HTR-8/SVneo (cell line): ENCODE measurements around the gene VPS45.

Experiments used
- DNase-seq: peaks from one replicate; pipeline ENCODE4 v3.0.0; 2011; ENCODE audit warnings: low spot score, mixed read lengths; ENCODE audit not compliant: insufficient read length
- FAIRE-seq: peaks from 2 replicates; lab custom pipeline; 2011; peaks lifted over from hg19 to GRCh38; lab: Jason Lieb, UNC

The VPS45 gene

GRCh38 chr1:150155413-150156071, 88.0 kb downstream of the VPS45 start:
- DNase-seq, result no peak
- FAIRE-seq, result no peak

- FAIRE-seq (no peak), DNase-seq (no peak)
Observed at GRCh38 chr1:150156868-150157603, 89.5 kb downstream of the VPS45 start.

- DNase-seq (no peak), FAIRE-seq (no peak)
Observed at GRCh38 chr1:150159550-150159949, 92.0 kb downstream of the VPS45 start.

- FAIRE-seq (no peak), DNase-seq (no peak)
Observed at GRCh38 chr1:150160964-150161621, 93.5 kb downstream of the VPS45 start.

- FAIRE-seq (no peak), DNase-seq (no peak)
Observed at GRCh38 chr1:150161747-150162581, 94.4 kb downstream of the VPS45 start.

DNA sequence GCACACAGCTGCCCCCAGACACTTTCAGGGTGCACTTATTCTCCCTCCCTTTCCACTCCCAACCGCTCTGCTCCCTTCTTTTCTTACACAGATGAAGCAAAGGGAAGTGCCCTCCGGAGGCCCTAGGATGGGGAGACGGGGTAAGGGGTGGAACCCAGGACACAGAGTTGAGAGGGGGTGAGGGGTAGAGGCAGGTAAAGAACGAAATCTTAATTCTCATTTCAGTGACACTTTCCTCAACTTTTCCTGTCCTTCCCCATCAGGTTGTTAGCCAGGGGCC, 94.9 kb downstream of the VPS45 start:
- DNase-seq, result no peak
- no peak for FAIRE-seq

DNA sequence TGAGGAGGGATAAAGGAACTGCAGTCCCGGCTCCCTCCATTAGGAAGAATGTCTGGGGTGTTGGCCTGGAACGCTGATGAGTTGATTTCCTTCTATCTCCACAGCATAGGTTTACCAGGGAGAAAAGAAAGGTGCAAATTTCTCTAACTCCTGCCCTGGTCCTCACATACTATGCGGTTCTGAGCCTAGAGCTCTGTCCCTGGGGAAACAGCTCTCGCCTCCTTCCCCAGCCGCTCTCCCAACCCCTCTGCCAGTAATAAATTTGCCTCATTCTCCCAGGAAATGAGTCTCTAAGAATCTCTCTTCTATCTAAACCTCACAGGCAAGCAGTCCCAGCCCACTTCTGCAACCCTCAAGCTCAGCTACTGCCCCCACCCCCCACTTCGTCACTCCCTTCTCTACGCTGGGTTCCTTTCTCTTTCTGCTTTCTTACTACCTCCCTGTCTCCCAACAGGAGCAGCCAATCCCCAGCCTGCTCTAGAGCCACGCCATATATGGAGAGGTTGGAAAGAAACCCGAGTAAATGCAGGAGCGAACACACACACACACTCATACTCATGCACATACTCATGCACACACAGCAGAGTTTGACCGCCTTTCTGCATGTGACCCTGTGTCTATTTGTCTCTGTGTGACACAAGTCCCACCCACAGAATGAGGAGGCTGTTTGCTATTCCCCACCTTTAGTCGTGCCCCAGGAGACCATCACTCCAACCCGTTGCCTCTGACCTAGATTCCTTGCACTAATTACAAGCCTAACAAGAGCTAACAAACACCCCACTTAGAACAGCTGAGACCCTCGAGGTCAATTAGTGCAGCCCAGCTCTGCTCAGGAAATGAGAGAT, 95.5 kb downstream of the VPS45 start:
- FAIRE-seq, result no peak
- DNase-seq, result peak; percentile 66

DNA sequence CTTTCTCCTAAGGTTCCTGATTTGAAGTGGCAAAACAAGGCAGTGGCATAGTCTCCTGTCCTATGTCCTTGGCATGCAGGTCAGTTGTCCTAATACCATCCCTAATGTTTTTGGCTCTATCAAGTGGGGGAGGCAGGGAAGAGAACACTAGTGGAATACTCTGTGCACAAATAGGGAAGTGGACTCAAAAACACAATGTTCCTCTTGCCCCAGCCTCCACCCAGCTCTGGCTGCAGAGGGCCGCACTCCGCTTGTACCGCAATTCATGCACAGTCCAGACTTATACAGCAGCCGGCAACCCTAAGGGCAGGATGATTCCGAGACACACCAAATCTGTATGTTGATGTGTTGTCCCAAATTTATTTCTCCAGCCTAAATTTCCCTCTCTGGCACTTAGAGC, 96.6 kb downstream of the VPS45 start:
- DNase-seq, result no peak
- FAIRE-seq, result no peak

GRCh38 chr1:150164779-150165178, 97.2 kb downstream of the VPS45 start:
- FAIRE-seq, result no peak
- DNase-seq, result no peak

DNA sequence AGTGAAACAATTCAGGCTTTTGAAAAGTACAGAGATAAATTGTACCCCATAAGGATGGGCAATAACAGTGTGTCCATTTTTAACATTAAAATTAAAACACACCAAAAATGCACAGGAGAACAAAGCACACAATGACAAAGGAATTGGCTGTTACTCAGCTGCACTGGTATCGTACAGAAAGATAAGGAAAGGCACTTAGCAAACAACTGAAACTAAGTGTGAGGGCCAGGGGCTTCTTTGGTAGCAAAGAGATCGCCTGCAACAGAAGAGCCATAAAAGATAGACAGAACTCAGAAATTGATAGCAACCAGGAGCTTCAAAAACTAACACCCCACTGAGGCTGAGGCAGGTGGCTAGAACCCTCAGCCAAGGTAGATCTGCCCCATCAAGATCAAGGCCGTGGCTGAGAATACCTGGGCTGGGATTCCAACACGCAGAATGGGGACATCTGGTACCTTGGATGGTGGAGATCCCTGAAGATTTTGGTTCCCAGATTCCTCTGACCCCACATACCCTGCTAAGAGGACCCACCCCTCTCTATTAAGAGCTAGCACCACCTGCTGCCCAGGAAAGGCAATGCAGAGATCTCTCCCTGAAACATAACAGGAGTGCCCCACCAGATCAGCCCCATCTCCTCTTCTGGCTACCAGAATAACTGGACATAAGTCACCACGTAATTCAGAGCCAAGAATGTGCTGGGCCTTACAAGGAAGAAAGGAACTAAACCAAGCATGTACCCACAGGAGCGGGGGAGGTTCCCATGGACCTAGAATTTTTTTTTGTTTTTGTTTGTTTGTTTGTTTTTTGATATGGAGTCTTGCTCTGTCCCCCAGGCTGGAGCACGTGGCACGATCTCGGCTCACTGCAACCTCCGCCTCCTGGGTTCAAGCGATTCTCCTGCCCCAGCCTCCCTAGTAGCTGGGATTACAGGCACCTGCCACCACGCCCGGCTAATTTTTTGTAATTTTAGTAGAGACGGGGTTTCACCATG, 98.3 kb downstream of the VPS45 start:
- no peak for DNase-seq
- FAIRE-seq, result no peak

- peak; percentile 70 for DNase-seq
- FAIRE-seq, result no peak
Observed at GRCh38 chr1:150168960-150169601, 101.5 kb downstream of the VPS45 start.

GRCh38 chr1:150171801-150172200, 104.2 kb downstream of the VPS45 start:
- DNase-seq, result no peak
- FAIRE-seq, result no peak

- FAIRE-seq (no peak), DNase-seq (no peak)
Observed at GRCh38 chr1:150173141-150173585, 105.6 kb downstream of the VPS45 start.

DNA sequence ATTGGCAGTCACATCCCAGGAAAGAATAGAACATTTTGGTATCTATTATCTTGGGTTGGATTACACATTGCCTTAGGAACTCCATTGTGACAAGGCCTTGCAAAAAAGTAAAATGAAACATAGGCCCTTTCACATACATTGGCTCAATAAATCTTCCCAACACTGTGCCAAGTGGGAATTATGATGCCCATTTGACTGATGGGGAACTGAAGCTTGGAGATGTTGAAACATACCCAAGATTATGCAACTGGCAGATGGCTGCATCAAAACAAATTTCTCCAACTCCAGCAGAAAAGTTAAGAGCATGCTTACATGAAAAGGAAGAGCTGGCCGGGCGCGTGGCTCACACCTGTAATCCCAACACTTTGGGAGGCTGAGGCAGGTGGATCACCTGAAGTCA, 109.0 kb downstream of the VPS45 start:
- no peak for FAIRE-seq
- DNase-seq, result no peak

DNA sequence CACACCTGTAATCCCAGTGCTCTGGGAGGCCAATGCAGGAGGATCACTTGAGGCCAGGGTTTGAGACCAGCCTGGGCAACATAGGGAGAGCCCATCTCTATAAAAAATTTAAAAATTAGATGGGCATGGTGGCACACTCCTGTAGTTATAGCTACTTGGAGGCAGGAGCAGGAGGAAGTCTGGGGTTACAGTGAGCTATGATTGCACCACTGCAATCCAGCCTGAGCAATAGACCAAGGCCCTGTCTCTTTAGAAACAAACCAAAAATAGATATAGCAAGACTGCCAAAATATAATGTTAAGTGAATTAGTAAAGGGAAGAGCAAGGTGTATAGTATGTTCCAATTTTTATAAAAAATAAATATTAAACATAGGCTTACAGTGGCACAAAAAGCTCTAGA, 111.0 kb downstream of the VPS45 start:
- no peak for DNase-seq
- no peak for FAIRE-seq

DNA sequence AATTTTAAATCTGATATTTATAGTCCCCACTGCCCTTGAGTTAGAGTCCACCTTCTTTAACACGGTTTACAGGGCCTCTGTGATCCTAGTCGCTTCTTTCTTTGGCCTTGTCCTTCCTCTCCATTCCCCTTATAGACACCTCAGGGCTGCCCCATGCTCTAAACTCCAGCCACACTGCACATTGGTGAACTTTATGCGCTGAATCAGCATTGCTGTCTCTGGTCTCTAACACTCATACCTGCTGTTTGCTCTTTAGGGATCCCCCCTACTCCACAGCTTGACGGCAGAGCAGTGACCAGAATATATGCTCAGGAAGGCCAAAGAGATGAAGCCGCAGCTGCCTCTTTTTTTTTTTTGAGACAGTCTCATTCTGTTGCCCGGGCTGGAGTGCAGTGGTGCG, 112.3 kb downstream of the VPS45 start:
- FAIRE-seq (no peak), DNase-seq (no peak)

- no peak for FAIRE-seq
- DNase-seq, result no peak
Observed at GRCh38 chr1:150180474-150180873, 112.9 kb downstream of the VPS45 start.

DNA sequence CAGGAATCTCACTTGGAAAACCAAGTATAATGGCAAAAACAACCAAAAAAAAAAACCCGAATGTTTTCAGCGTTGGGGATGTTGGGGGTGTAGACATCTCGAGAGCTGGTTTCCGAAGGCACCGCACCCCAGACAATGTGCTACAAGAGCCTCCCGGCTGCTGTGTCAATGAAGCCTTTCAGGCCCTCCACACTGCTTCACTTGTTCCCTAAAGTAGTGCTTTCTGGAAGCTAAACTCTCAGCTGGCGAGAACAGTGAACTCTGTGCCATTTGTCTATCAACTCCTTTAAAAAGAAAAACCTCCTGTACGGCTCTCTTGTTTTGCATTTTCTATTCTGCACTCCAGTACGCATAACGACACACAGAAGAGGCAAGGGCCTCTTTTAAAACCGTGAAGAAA, 114.7 kb downstream of the VPS45 start:
- FAIRE-seq (no peak), DNase-seq (no peak)
